Activated T-cell treated with anti-CD3 and anti-CD28 coated beads, Interleukin-2, amount 50 U/mL, for 72 hours (primary cell): ENCODE results near the gene RELN. TPM values are rescaled to one million over a fixed set of nuclear protein-coding genes. Genes with fewer than 3 reads are reported as not detected.

Experiments
- ATAC-seq, 2 donors: fragments of 150-1000 bp; cut with Tn5 transposase; replicated peaks in 1 of 2; 2 replicates each; pipeline ENCODE4 v1.10.0; 2021; ENCODE audit warnings: moderate library complexity in 2 of 2, mild to moderate bottlenecking in 1 of 2
- DNase-seq, 2 donors: peaks; one replicate each; pipeline ENCODE4 v3.0.0; 2021 to 2022; ENCODE audit warnings: mixed read lengths in 1 of 2
- H3K27ac Mint-ChIP-seq: one replicate; pipeline ENCODE4 v1.8.0; 2022; ENCODE audit warnings: mild to moderate bottlenecking, moderate library complexity, mixed read lengths
- H3K27me3 Mint-ChIP-seq: one replicate; pipeline ENCODE4 v1.8.0; 2022; ENCODE audit warnings: low read depth, mixed read lengths
- H3K36me3 Mint-ChIP-seq, 2 donors: one replicate each; pipeline ENCODE4 v1.8.0; 2022; ENCODE audit warnings: mixed read lengths in 2 of 2, mild to moderate bottlenecking in 1 of 2; ENCODE audit not compliant: insufficient read depth in 2 of 2
- H3K4me1 Mint-ChIP-seq: one replicate; pipeline ENCODE4 v1.8.0; 2022; ENCODE audit warnings: low read depth, mixed read lengths
- H3K4me3 Mint-ChIP-seq, 2 donors: one replicate each; pipeline ENCODE4 v1.8.0; 2022; ENCODE audit warnings: mild to moderate bottlenecking in 2 of 2, mixed read lengths in 2 of 2, moderate library complexity in 2 of 2
- H3K9me3 Mint-ChIP-seq, 2 donors: one replicate each; pipeline ENCODE4 v1.8.0; 2022; ENCODE audit warnings: mixed read lengths in 2 of 2
- total RNA-seq, 2 donors: library from RNA; stranded (reverse); gene quantifications; one replicate each; pipeline ENCODE4 v1.2.3, GENCODE V29; 2022

Gene RELN
- total RNA-seq, 2 donors from 2014 or later = not detected

- H3K27ac Mint-ChIP-seq = no peak overlapping the region
- DNase-seq = no peak
- H3K4me3 Mint-ChIP-seq = no peak overlapping the region
- no peaks in the 10 kb centered on the region for H3K27me3 Mint-ChIP-seq
- H3K36me3 Mint-ChIP-seq = no peaks in the 10 kb centered on the region
- ATAC-seq = no peak
- no peaks in the 10 kb centered on the region for H3K4me1 Mint-ChIP-seq
- H3K9me3 Mint-ChIP-seq = no peaks in the 10 kb centered on the region
Observed at GRCh38 chr7:103668279-103668941, 321.0 kb downstream of the RELN start.

GRCh38 chr7:103666326-103666725 lies 323.1 kb downstream of the RELN start:
- no peak overlapping the region for H3K27ac Mint-ChIP-seq
- DNase-seq = no peak
- H3K36me3 Mint-ChIP-seq = no peaks in the 10 kb centered on the region
- no peaks in the 10 kb centered on the region for H3K27me3 Mint-ChIP-seq
- H3K4me1 Mint-ChIP-seq = no peaks in the 10 kb centered on the region
- H3K4me3 Mint-ChIP-seq = no peak overlapping the region
- no peak for ATAC-seq
- no peaks in the 10 kb centered on the region for H3K9me3 Mint-ChIP-seq

GRCh38 chr7:103664577-103664976 lies 324.9 kb downstream of the RELN start:
- Mint-ChIP-seq H3K9me3 (no peaks in the 10 kb centered on the region), H3K4me3 (no peak overlapping the region), H3K27me3 (no peaks in the 10 kb centered on the region), H3K4me1 (no peaks in the 10 kb centered on the region), H3K27ac (no peak overlapping the region), H3K36me3 (no peaks in the 10 kb centered on the region)
- no peak for ATAC-seq
- no peak for DNase-seq

GRCh38 chr7:103660455-103661371 lies 328.7 kb downstream of the RELN start:
- Mint-ChIP-seq H3K27ac (no peak overlapping the region), H3K4me1 (no peaks in the 10 kb centered on the region), H3K36me3 (no peaks in the 10 kb centered on the region), H3K27me3 (no peaks in the 10 kb centered on the region), H3K9me3 (no peaks in the 10 kb centered on the region), H3K4me3 (no peak overlapping the region)
- DNase-seq (no peak), ATAC-seq (no peak)

GRCh38 chr7:103658055-103659005 lies 331.1 kb downstream of the RELN start:
- Mint-ChIP-seq H3K27ac (no peak overlapping the region), H3K9me3 (no peaks in the 10 kb centered on the region), H3K36me3 (no peaks in the 10 kb centered on the region), H3K4me3 (no peak overlapping the region), H3K27me3 (no peaks in the 10 kb centered on the region), H3K4me1 (no peaks in the 10 kb centered on the region)
- DNase-seq (no peak), ATAC-seq (no peak)

- no peaks in the 10 kb centered on the region for H3K4me1 Mint-ChIP-seq
- no peak overlapping the region for H3K27ac Mint-ChIP-seq
- DNase-seq (no peak), ATAC-seq (no peak)
- H3K4me3 Mint-ChIP-seq = no peak overlapping the region
- H3K27me3 Mint-ChIP-seq = peaks cover 3% of the 10 kb centered on the region
- H3K36me3 Mint-ChIP-seq = no peaks in the 10 kb centered on the region
- H3K9me3 Mint-ChIP-seq = no peaks in the 10 kb centered on the region
Observed at GRCh38 chr7:103657474-103657894, 332.0 kb downstream of the RELN start.

- Mint-ChIP-seq H3K27ac (no peak overlapping the region), H3K27me3 (peaks cover 6% of the 10 kb centered on the region), H3K4me3 (no peak overlapping the region), H3K36me3 (no peaks in the 10 kb centered on the region), H3K9me3 (no peaks in the 10 kb centered on the region), H3K4me1 (no peaks in the 10 kb centered on the region)
- no peak for DNase-seq
- no peak for ATAC-seq
Observed at GRCh38 chr7:103656221-103656620, 333.2 kb downstream of the RELN start.

GRCh38 chr7:103651593-103652377 lies 337.7 kb downstream of the RELN start:
- DNase-seq = no peak
- Mint-ChIP-seq H3K27me3 (peaks cover 12% of the 10 kb centered on the region), H3K4me3 (no peak overlapping the region), H3K27ac (no peak overlapping the region), H3K36me3 (no peaks in the 10 kb centered on the region), H3K9me3 (no peaks in the 10 kb centered on the region), H3K4me1 (no peaks in the 10 kb centered on the region)
- no peak for ATAC-seq

- H3K27ac Mint-ChIP-seq = no peak overlapping the region
- no peaks in the 10 kb centered on the region for H3K36me3 Mint-ChIP-seq
- H3K27me3 Mint-ChIP-seq = peaks cover 12% of the 10 kb centered on the region
- H3K4me1 Mint-ChIP-seq = no peaks in the 10 kb centered on the region
- H3K4me3 Mint-ChIP-seq = no peak overlapping the region
- DNase-seq = no peak
- H3K9me3 Mint-ChIP-seq = peaks cover 3 to 4% of the 10 kb centered on the region in 2 donors
- ATAC-seq = no peak
Observed at GRCh38 chr7:103649052-103649451, 340.4 kb downstream of the RELN start.

- H3K27ac Mint-ChIP-seq = no peak overlapping the region
- no peaks in the 10 kb centered on the region for H3K4me1 Mint-ChIP-seq
- H3K4me3 Mint-ChIP-seq = no peak overlapping the region
- H3K9me3 Mint-ChIP-seq = peaks cover 5 to 6% of the 10 kb centered on the region in 2 donors
- ATAC-seq (no peak), DNase-seq (no peak)
- no peaks in the 10 kb centered on the region for H3K36me3 Mint-ChIP-seq
- peaks cover 12% of the 10 kb centered on the region for H3K27me3 Mint-ChIP-seq
Observed at GRCh38 chr7:103648135-103648534, 341.3 kb downstream of the RELN start.

- Mint-ChIP-seq H3K36me3 (no peaks in the 10 kb centered on the region), H3K27ac (no peak overlapping the region), H3K9me3 (peaks cover 5 to 6% of the 10 kb centered on the region in 2 donors), H3K27me3 (peaks cover 6% of the 10 kb centered on the region), H3K4me3 (no peak overlapping the region), H3K4me1 (no peaks in the 10 kb centered on the region)
- no peak for DNase-seq
- no peak for ATAC-seq
Observed at GRCh38 chr7:103644319-103644718, 345.1 kb downstream of the RELN start.

GRCh38 chr7:103640031-103640779 lies 349.3 kb downstream of the RELN start:
- no peak for ATAC-seq
- Mint-ChIP-seq H3K27me3 (no peaks in the 10 kb centered on the region), H3K4me1 (peaks cover 6% of the 10 kb centered on the region), H3K36me3 (no peaks in the 10 kb centered on the region), H3K4me3 (no peak overlapping the region), H3K9me3 (peaks cover 2 to 5% of the 10 kb centered on the region in 2 donors), H3K27ac (no peak overlapping the region)
- no peak for DNase-seq
